ENCODE measurements around the gene TBX19.

The TBX19 gene

DNA sequence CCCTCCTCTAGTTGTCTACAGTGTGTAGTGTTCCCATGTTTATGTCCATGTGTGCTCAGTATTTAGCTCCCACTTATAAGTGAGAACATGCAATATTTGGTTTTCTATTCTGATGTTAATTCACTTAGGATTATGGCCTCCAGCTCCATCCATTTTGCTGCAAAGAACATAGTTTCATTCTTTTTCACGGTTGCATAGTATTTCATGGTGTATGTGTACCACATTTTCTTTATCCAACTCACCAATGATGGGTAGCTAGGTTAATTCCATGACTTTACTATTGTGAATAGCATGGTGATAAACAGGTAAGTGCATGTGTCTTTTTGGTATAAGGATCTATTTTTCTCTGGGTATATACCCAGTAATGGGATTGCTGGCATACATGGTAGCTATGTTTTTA is 67.0 kb downstream of the TBX19 start:
- no peak for TF ChIP-seq EP300 (IDR thresholded peaks at IDR 0.05; ENCODE audit: borderline replicate concordance)
- no peak for TF ChIP-seq CREB1 (IDR thresholded peaks at IDR 0.05; ENCODE audit: low read depth)
- TF ChIP-seq RAD21 (IDR thresholded peaks at IDR 0.05; ENCODE audit: low read depth): no peak
- TF ChIP-seq TCF12 (IDR thresholded peaks at IDR 0.05; ENCODE audit: low read depth): no peak
- TF ChIP-seq TAF1 (IDR thresholded peaks at IDR 0.05; ENCODE audit: low read depth): no peak
- TF ChIP-seq, protein P1, sequence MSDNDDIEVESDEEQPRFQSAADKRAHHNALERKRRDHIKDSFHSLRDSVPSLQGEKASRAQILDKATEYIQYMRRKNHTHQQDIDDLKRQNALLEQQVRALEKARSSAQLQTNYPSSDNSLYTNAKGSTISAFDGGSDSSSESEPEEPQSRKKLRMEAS (IDR thresholded peaks at IDR 0.05): no peak
- TF ChIP-seq CEBPB (IDR thresholded peaks at IDR 0.05): no peak
- TF ChIP-seq, protein P2, sequence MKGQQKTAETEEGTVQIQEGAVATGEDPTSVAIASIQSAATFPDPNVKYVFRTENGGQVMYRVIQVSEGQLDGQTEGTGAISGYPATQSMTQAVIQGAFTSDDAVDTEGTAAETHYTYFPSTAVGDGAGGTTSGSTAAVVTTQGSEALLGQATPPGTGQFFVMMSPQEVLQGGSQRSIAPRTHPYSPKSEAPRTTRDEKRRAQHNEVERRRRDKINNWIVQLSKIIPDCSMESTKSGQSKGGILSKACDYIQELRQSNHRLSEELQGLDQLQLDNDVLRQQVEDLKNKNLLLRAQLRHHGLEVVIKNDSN (IDR thresholded peaks at IDR 0.05): no peak
- no peak for TF ChIP-seq FOXM1 (IDR thresholded peaks at IDR 0.05; ENCODE audit: borderline replicate concordance, low read depth)
- TF ChIP-seq ZBTB7A (IDR thresholded peaks at IDR 0.05; ENCODE audit: low read depth): no peak
- TF ChIP-seq, protein P3, sequence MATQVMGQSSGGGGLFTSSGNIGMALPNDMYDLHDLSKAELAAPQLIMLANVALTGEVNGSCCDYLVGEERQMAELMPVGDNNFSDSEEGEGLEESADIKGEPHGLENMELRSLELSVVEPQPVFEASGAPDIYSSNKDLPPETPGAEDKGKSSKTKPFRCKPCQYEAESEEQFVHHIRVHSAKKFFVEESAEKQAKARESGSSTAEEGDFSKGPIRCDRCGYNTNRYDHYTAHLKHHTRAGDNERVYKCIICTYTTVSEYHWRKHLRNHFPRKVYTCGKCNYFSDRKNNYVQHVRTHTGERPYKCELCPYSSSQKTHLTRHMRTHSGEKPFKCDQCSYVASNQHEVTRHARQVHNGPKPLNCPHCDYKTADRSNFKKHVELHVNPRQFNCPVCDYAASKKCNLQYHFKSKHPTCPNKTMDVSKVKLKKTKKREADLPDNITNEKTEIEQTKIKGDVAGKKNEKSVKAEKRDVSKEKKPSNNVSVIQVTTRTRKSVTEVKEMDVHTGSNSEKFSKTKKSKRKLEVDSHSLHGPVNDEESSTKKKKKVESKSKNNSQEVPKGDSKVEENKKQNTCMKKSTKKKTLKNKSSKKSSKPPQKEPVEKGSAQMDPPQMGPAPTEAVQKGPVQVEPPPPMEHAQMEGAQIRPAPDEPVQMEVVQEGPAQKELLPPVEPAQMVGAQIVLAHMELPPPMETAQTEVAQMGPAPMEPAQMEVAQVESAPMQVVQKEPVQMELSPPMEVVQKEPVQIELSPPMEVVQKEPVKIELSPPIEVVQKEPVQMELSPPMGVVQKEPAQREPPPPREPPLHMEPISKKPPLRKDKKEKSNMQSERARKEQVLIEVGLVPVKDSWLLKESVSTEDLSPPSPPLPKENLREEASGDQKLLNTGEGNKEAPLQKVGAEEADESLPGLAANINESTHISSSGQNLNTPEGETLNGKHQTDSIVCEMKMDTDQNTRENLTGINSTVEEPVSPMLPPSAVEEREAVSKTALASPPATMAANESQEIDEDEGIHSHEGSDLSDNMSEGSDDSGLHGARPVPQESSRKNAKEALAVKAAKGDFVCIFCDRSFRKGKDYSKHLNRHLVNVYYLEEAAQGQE (IDR thresholded peaks at IDR 0.05; ENCODE audit: low read depth): no peak
- TF ChIP-seq EGR1 (IDR thresholded peaks at IDR 0.05): no peak
- TF ChIP-seq TEAD4 (IDR thresholded peaks at IDR 0.05): no peak

DNA sequence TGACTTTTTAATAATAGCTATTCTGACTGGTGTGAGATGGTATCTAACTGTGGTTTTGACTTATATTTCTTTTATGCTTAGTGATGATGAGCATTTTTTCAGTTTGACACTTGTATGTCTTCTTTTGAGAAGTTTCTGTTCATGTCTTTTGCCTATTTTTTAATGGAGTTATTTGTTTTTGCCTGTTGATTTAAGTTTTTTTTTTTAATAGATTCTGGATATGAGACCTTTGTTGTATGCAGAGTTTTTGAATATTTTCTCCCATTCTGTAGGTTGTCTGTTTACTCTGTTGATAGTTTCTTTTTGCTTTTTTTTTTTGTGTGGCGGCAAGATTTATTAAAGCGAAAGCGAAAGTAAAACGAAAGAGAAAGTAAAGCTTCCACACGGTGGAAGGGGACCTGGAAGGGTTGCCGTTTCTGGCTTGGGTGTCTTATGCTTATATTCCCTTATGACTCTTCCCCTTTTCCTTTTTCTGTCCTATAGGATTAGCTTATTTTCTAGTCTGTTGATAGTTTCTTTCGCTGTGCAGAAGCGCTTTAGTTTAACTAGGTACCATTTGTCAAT is 67.6 kb downstream of the TBX19 start:
- TF ChIP-seq EP300 (IDR thresholded peaks at IDR 0.05; ENCODE audit: borderline replicate concordance): no peak
- TF ChIP-seq FOXM1 (IDR thresholded peaks at IDR 0.05; ENCODE audit: borderline replicate concordance, low read depth): no peak
- TF ChIP-seq NFIC (IDR thresholded peaks at IDR 0.05): no peak
- no peak for TF ChIP-seq EGR1 (IDR thresholded peaks at IDR 0.05)
- no peak for TF ChIP-seq RAD21 (IDR thresholded peaks at IDR 0.05; ENCODE audit: low read depth)
- no peak for TF ChIP-seq TEAD4 (IDR thresholded peaks at IDR 0.05)
- TF ChIP-seq CREB1 (IDR thresholded peaks at IDR 0.05; ENCODE audit: low read depth): no peak
- no peak for TF ChIP-seq TCF12 (IDR thresholded peaks at IDR 0.05; ENCODE audit: low read depth)
- no peak for TF ChIP-seq TAF1 (IDR thresholded peaks at IDR 0.05; ENCODE audit: low read depth)
- no peak for TF ChIP-seq ZBTB7A (IDR thresholded peaks at IDR 0.05; ENCODE audit: low read depth)
- TF ChIP-seq, protein P3 (IDR thresholded peaks at IDR 0.05; ENCODE audit: low read depth): no peak
- no peak for TF ChIP-seq YY1 (IDR thresholded peaks at IDR 0.05; ENCODE audit: low read depth)

DNA sequence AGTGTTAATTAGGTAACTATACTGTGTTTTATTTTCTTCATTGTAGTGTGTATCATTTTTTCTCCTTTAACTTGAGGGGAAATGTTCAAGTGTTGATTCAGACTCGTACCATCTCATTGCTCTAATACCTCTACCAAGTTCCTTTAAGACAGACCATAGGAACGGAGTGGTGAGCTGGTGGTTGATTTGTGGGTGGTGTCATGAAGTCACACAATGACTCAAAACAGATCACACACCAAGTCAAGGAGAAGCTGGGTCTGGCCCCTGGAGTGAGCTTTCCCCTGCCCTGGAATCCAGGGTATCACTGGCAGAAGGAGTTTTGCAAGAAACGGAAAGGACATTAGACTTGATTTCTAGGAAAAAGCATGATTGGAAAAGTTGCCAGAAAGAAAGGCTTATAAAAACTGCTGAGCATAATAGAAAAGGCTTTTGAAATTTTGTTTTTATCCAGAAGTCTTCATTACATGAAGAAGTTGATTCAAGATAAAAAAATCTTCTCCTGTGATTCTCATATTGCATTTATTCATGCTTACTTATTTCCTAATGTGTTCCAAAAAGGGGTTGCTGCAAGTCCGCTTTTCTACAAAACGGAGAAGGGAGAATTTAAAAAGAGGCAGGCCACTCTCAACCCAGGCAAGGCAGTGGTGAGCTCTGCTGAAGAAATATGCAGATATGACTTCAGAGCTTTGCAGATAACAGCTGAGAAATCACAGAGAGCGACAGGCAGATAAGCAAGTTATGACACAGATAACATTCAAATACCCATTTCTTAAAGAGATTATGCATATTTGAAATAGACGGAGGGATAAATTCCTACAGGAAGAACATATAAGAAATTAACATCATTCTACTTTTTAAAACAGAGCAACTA is 79.7 kb downstream of the TBX19 start:
- no peak for TF ChIP-seq TAF1 (IDR thresholded peaks at IDR 0.05; ENCODE audit: low read depth)
- TF ChIP-seq, protein P2 (IDR thresholded peaks at IDR 0.05): no peak
- TF ChIP-seq YY1 (IDR thresholded peaks at IDR 0.05; ENCODE audit: low read depth): no peak
- TF ChIP-seq, protein P1 (IDR thresholded peaks at IDR 0.05): no peak
- TF ChIP-seq CEBPB (IDR thresholded peaks at IDR 0.05): no peak

DNA sequence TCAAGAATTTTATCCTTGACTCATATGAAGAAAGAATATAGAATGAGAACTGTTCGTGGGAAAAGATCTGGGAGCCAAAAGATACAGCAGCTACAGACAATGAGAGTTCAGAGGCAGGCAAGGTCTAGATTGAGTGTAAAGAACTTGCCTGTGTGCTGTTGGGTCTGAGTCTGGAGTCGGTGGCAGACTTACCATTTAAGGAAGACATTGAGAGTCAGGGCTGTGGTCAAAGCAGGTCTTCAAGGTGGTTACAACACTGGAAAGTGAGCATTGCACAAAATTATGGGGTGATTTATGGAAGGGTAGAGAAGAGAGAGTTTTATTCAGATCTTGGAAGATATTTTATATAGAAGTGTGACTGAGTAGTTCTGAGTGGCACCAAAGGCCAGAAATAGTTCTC is 80.6 kb downstream of the TBX19 start:
- no peak for TF ChIP-seq TEAD4 (IDR thresholded peaks at IDR 0.05)
- TF ChIP-seq EGR1 (IDR thresholded peaks at IDR 0.05): no peak
- no peak for TF ChIP-seq EP300 (IDR thresholded peaks at IDR 0.05; ENCODE audit: borderline replicate concordance)
- TF ChIP-seq NFIC (IDR thresholded peaks at IDR 0.05): no peak

DNA sequence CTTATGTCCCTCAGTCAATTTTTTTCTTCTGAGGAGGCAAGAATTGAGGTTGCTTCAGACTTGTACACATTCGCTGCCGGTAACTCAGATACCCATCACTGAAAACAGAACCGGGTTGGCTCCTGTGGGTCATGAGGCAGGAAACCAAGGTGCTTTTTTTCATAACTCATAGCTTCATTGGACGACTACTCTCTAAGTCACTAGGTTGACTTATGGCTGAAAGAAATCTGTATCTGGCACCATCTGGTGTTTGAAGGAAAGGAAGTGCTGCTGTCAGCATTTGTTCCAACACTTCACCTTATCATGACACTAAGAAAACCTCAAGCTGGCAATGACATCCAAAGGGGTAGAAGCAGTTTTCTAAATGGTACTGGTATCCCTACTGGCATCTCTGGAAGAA is 82.3 kb downstream of the TBX19 start:
- TF ChIP-seq EP300 (IDR thresholded peaks at IDR 0.05; ENCODE audit: borderline replicate concordance): no peak
- TF ChIP-seq, protein P3 (IDR thresholded peaks at IDR 0.05; ENCODE audit: low read depth): no peak
- no peak for TF ChIP-seq TCF12 (IDR thresholded peaks at IDR 0.05; ENCODE audit: low read depth)
- TF ChIP-seq, protein P2 (IDR thresholded peaks at IDR 0.05): no peak
- TF ChIP-seq YY1 (IDR thresholded peaks at IDR 0.05; ENCODE audit: low read depth): no peak
- no peak for TF ChIP-seq FOXM1 (IDR thresholded peaks at IDR 0.05; ENCODE audit: borderline replicate concordance, low read depth)
